MM.1S (cell line): ENCODE data around the gene HOXB3.

Source experiments
- CTCF ChIP-seq: fragments of 300-600 bp; sonication (generic); IDR thresholded peaks from 2 replicates; pipeline ENCODE4 v1.5.1; 2016; ENCODE audit warnings: antibody characterized with exemption, low read length, mixed read lengths
- EZH2 ChIP-seq: fragments of 300-600 bp; sonication (generic); optimal IDR thresholded peaks from 2 replicates; pipeline ENCODE3; 2017; ENCODE audit warnings: low read depth, mild to moderate bottlenecking, antibody characterized with exemption, low read length, mixed read lengths
- EZH2phosphoT487 ChIP-seq: fragments of 300-600 bp; sonication (generic); IDR thresholded peaks from 2 replicates; pipeline ENCODE4 v1.6.1; 2018; ENCODE audit warnings: antibody characterized with exemption, low read length

- TF ChIP-seq CTCF (no peak), EZH2 (no peak), EZH2phosphoT487 (no peak)
Observed at GRCh38 chr17:48594538-48595277, 4.7 kb upstream of the HOXB3 start.
